Neuronal stem cell (in vitro differentiated cells): Measurements from ENCODE around the gene C1QB.

Experiments
- DNase-seq: peaks from one replicate; pipeline ENCODE4 v3.0.0-alpha.2; 2013; ENCODE audit warnings: low spot score
- H2AFZ ChIP-seq: one replicate; pipeline ENCODE4 v1.6.1; 2013; ENCODE audit warnings: mild to moderate bottlenecking, low read length, inconsistent platforms
- H2AK5ac ChIP-seq: 2 replicates; pipeline ENCODE4 v1.6.1; 2013; ENCODE audit warnings: low read depth, mild to moderate bottlenecking, inconsistent platforms, low read length, moderate library complexity, mixed read lengths
- H2BK120ac ChIP-seq: 2 replicates; pipeline ENCODE4 v1.6.1; 2013; ENCODE audit warnings: low read depth, mild to moderate bottlenecking, inconsistent platforms, low read length, moderate library complexity, mixed read lengths
- H2BK12ac ChIP-seq: one replicate; pipeline ENCODE4 v1.6.1; 2013; ENCODE audit warnings: low read length, inconsistent platforms
- H2BK15ac ChIP-seq: 2 replicates; pipeline ENCODE4 v1.6.1; 2013; ENCODE audit warnings: mild to moderate bottlenecking, low read length, inconsistent platforms, mixed read lengths
- H2BK5ac ChIP-seq: one replicate; pipeline ENCODE4 v1.6.1; 2013; ENCODE audit warnings: inconsistent platforms, mild to moderate bottlenecking, low read length, moderate library complexity
- H3K14ac ChIP-seq: one replicate; pipeline ENCODE4 v1.6.1; 2013; ENCODE audit warnings: low read length, inconsistent platforms
- H3K18ac ChIP-seq: 2 replicates; pipeline ENCODE4 v1.6.1; 2013; ENCODE audit warnings: low read length, inconsistent platforms
- H3K23ac ChIP-seq: 2 replicates; pipeline ENCODE4 v1.6.1; 2013; ENCODE audit warnings: low read depth, mild to moderate bottlenecking, mixed read lengths, low read length, inconsistent platforms; ENCODE audit not compliant: poor library complexity
- H3K27ac ChIP-seq: replicated peaks from 3 replicates; pipeline ENCODE4 v1.5.1; 2013; ENCODE audit warnings: low read length, inconsistent platforms
- H3K27me3 ChIP-seq, 3 experiments: 2 replicates each; pipeline ENCODE4 v1.6.1; 2013; ENCODE audit warnings: low read length in 3 of 3, mild to moderate bottlenecking in 2 of 3, inconsistent platforms in 1 of 3, low read depth in 1 of 3, mixed read lengths in 1 of 3, moderate library complexity in 1 of 3; ENCODE audit not compliant: control insufficient read depth in 3 of 3, insufficient read depth in 3 of 3
- H3K36me3 ChIP-seq, 2 donors: replicated peaks in 1 of 2; 2 replicates each; pipeline ENCODE4 v1.6.1; 2013; ENCODE audit warnings: low read length in 2 of 2; ENCODE audit not compliant: control insufficient read depth in 2 of 2, insufficient read depth in 2 of 2
- H3K4ac ChIP-seq: 2 replicates; pipeline ENCODE4 v1.6.1; 2013; ENCODE audit warnings: inconsistent platforms, mild to moderate bottlenecking, low read length, moderate library complexity
- H3K4me1 ChIP-seq, 2 donors: 1 replicate in 1 of 2; 2 replicates in 1 of 2; pipeline ENCODE4 v1.6.1; 2013; ENCODE audit warnings: low read length in 2 of 2, low read depth in 1 of 2; ENCODE audit not compliant: control insufficient read depth in 2 of 2, insufficient read depth in 1 of 2
- H3K4me2 ChIP-seq: one replicate; pipeline ENCODE4 v1.6.1; 2013; ENCODE audit warnings: mild to moderate bottlenecking, low read length, inconsistent platforms; ENCODE audit not compliant: insufficient read depth, poor library complexity, severe bottlenecking
- H3K4me3 ChIP-seq, 2 donors: 2 replicates each; pipeline ENCODE4 v1.5.1; 2013; ENCODE audit warnings: low read length in 2 of 2, mild to moderate bottlenecking in 2 of 2, inconsistent platforms in 1 of 2, moderate library complexity in 1 of 2
- H3K79me1 ChIP-seq: one replicate; pipeline ENCODE4 v1.6.1; 2013; ENCODE audit warnings: low read depth, mild to moderate bottlenecking, inconsistent platforms, low read length, moderate library complexity
- H3K9ac ChIP-seq: one replicate; pipeline ENCODE4 v1.6.1; 2013; ENCODE audit warnings: mild to moderate bottlenecking, low read depth, low read length, inconsistent platforms; ENCODE audit not compliant: poor library complexity
- H3K9me3 ChIP-seq, 2 donors: replicated peaks in 1 of 2; 2 replicates each; pipeline versions ENCODE3 to v1.6.1; 2013; ENCODE audit warnings: low read length in 2 of 2, mild to moderate bottlenecking in 2 of 2, inconsistent platforms in 1 of 2, low read depth in 1 of 2, mixed read lengths in 1 of 2, moderate library complexity in 1 of 2; ENCODE audit not compliant: control insufficient read depth in 2 of 2, insufficient read depth in 1 of 2
- H4K8ac ChIP-seq: one replicate; pipeline ENCODE4 v1.6.1; 2013; ENCODE audit warnings: low read depth, mild to moderate bottlenecking, inconsistent platforms, low read length, moderate library complexity
- H4K91ac ChIP-seq: one replicate; pipeline ENCODE4 v1.6.1; 2013; ENCODE audit warnings: low read length, low read depth, mild to moderate bottlenecking, inconsistent platforms; ENCODE audit not compliant: poor library complexity
- WGBS, 2 donors: extraction: QIAGEN DNeasy Blood & Tissue Kit; methylation state at CpG; one replicate each; pipeline ENCODE4 v1.1.7; 2013; ENCODE audit warnings: missing lambda C conversion rate in 2 of 2, mixed read lengths in 1 of 2; ENCODE audit not compliant: insufficient read length in 2 of 2, insufficient replicate concordance in 1 of 2; ENCODE audit errors: extremely low coverage in 2 of 2; 5-methylcytosine and 5-hydroxymethylcytosine counted together

Gene C1QB

DNA sequence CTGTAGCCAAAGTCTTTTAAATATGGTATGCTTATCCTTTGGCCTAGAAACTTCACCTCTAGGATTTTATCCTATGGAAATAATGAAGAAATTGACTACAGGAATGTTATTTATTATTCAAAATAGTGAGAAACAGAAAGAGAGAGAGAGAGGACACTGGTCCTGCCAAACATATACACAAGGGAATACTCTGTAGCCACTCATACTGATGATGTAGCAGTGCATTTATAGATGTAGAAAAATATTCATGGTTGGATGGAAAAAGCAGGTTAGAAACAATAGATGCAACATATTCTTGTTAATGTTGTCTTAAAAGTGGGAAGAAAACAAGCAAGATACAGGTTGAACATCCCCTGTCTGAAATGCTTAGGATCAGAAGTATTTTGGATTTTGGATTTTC lies 35.4 kb downstream of the C1QB start:
- Histone ChIP-seq H3K9ac (no peak overlapping the region), H4K91ac (no peak overlapping the region), H2BK120ac (no peak overlapping the region), H3K18ac (no peak overlapping the region), H3K9me3 (no peaks in the 10 kb centered on the region), H3K27ac (no peak overlapping the region), H2BK12ac (no peak overlapping the region), H3K4me2 (no peak overlapping the region), H3K27me3 (no peaks in the 10 kb centered on the region), H3K79me1 (no peaks in the 10 kb centered on the region), H2AK5ac (no peak overlapping the region), H4K8ac (no peak overlapping the region), H3K36me3 (no peaks in the 10 kb centered on the region), H3K4ac (no peak overlapping the region), H2AFZ (no peak overlapping the region), H3K4me1 (peaks cover 24 to 34% of the 10 kb centered on the region in 2 donors), H3K4me3 (no peak overlapping the region), H2BK15ac (no peak overlapping the region), H3K14ac (no peak overlapping the region), H3K23ac (no peak overlapping the region), H2BK5ac (no peak overlapping the region)
- no peak for DNase-seq

DNA sequence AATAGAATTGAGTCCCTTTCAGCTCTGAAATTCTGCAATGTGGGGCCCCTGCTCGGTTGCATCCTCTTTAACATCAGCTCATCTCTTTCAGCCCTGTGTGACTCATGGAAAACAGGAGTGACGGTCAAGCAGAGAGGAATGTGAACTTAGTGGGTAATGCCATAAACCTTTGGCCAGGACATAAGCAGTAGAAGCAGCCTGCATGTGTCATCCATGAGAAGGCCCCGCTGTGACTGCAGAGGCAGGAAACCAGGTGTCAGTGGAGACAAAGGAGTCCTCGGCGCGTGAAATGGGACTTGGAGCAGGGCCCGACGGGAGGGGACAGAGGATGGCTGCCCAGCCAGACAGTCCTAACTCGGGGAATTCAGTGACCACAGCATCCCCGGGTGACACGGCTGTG lies 36.5 kb downstream of the C1QB start:
- Histone ChIP-seq H2AFZ (peak overlapping the region; percentile 80), H3K27ac (no peak overlapping the region)

DNA sequence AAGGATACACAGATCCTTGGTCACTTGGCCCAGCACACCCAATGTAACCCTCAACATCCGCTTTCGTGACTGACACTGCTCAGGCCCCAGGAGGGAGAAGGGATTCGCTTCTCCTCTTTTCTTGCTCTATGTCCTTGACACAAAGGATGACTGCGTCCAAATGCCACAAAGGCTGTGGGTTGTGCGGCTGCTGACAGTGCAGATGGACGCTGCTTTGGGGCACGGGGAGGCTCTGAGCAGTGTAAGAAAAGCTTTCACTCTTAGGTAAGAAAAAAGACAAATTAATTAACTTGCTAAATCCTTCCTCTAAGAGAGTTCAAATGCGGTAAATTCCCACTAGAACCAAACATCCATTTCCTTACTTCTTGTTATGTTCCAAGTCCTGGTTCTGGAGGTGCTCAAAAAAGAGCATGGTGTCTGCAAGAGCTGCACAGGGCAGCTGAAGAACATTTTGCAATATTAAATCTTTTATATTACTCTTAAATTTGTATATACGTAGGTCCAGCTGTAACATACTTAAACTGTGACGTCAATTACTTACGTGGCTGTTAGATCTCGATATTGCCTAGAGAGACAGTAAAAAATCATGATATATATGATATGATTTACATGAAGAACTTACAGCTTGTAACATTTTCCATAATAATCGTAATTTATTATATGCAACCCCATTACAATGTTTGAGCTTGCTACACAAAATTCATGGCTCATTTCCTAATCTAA lies 38.2 kb downstream of the C1QB start:
- H3K14ac ChIP-seq: no peak overlapping the region
- H3K27me3 ChIP-seq: no peaks in the 10 kb centered on the region
- H2BK15ac ChIP-seq: no peak overlapping the region
- no peak overlapping the region for H3K23ac ChIP-seq
- H2BK5ac ChIP-seq: no peak overlapping the region
- no peak overlapping the region for H3K4me2 ChIP-seq
- H3K36me3 ChIP-seq: no peaks in the 10 kb centered on the region
- H3K9me3 ChIP-seq: no peaks in the 10 kb centered on the region
- peaks cover 10 to 19% of the 10 kb centered on the region in 2 donors for H3K4me1 ChIP-seq
- no peak overlapping the region for H4K8ac ChIP-seq
- no peak overlapping the region for H3K18ac ChIP-seq
- no peak overlapping the region for H2BK12ac ChIP-seq
- no peak overlapping the region for H2BK120ac ChIP-seq
- H2AFZ ChIP-seq: peak overlapping the region; percentile 66
- no CpG with 5 or more reads among the region's 13 CpGs for WGBS, 2 donors
- DNase-seq: no peak
- H3K27ac ChIP-seq: no peak overlapping the region
- H3K9ac ChIP-seq: no peak overlapping the region
- no peak overlapping the region for H2AK5ac ChIP-seq
- no peak overlapping the region for H4K91ac ChIP-seq
- peak overlapping the region in 1 of 2 donors; percentile 7 for H3K4me3 ChIP-seq
- no peaks in the 10 kb centered on the region for H3K79me1 ChIP-seq
- no peak overlapping the region for H3K4ac ChIP-seq

More for the DNA sequence above, 36.5 kb downstream of the C1QB start:
- Histone ChIP-seq H4K8ac (no peak overlapping the region), H2BK120ac (no peak overlapping the region), H3K4me3 (peak overlapping the region in 1 of 2 donors; percentile 20), H3K14ac (no peak overlapping the region), H2BK15ac (no peak overlapping the region), H3K9me3 (no peaks in the 10 kb centered on the region), H3K27me3 (no peaks in the 10 kb centered on the region), H3K4ac (no peak overlapping the region), H2AK5ac (no peak overlapping the region), H3K4me1 (peaks cover 24 to 34% of the 10 kb centered on the region in 2 donors), H3K18ac (no peak overlapping the region), H4K91ac (no peak overlapping the region), H3K36me3 (no peaks in the 10 kb centered on the region), H3K4me2 (no peak overlapping the region), H3K79me1 (no peaks in the 10 kb centered on the region), H3K23ac (no peak overlapping the region), H2BK12ac (no peak overlapping the region), H3K9ac (no peak overlapping the region), H2BK5ac (no peak overlapping the region)
- DNase-seq: no peak
- no CpG with 5 or more reads among the region's 11 CpGs for WGBS, 2 donors

DNA sequence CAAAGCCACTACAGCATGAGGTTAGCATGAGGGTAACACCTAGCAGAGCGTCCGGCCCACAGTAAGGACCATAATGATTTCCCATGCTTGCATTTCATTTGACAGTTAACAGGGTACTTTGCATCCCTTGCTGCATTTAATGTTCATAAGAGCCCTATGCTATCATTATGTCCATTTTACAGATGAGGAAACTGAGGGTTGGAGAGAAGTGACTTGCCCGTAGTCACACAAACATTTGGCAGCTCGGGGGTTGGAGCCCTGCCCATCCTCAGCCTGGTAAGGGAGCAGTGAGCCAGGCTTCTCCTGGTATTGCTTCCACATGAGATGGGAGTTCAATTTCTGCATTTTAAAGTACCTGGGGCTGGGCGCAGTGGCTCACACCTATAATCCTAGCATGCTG lies 41.1 kb downstream of the C1QB start:
- no peak overlapping the region for H3K9ac ChIP-seq
- H2BK120ac ChIP-seq: no peak overlapping the region
- no peaks in the 10 kb centered on the region for H3K79me1 ChIP-seq
- H4K91ac ChIP-seq: no peak overlapping the region
- H3K4ac ChIP-seq: no peak overlapping the region
- H3K27ac ChIP-seq: no peak overlapping the region
- no peak overlapping the region for H3K18ac ChIP-seq
- H2BK12ac ChIP-seq: no peak overlapping the region
- no peak overlapping the region for H3K23ac ChIP-seq
- H3K4me2 ChIP-seq: no peak overlapping the region
- no peak for DNase-seq
- peaks cover 10 to 19% of the 10 kb centered on the region in 2 donors for H3K4me1 ChIP-seq
- no peak overlapping the region for H2BK5ac ChIP-seq
- no peaks in the 10 kb centered on the region for H3K36me3 ChIP-seq
- no peak overlapping the region for H2BK15ac ChIP-seq
- no peak overlapping the region for H3K14ac ChIP-seq
- H3K9me3 ChIP-seq: no peaks in the 10 kb centered on the region
- WGBS, 2 donors: no CpG with 5 or more reads among the region's 5 CpGs
- H3K4me3 ChIP-seq: no peak overlapping the region
- H3K27me3 ChIP-seq: no peaks in the 10 kb centered on the region
- H4K8ac ChIP-seq: no peak overlapping the region
- H2AFZ ChIP-seq: no peak overlapping the region
- no peak overlapping the region for H2AK5ac ChIP-seq
